PC-3 (cell line): ENCODE results near the gene CBFA2T3.

ENCODE experiments used
- CTCF ChIP-seq: fragments of 300-600 bp; sonication (generic); conservative IDR thresholded peaks from 2 replicates; pipeline ENCODE4 v1.5.1; 2017; ENCODE audit warnings: antibody characterized with exemption, low read depth, mild to moderate bottlenecking, low read length
- EZH2 ChIP-seq: fragments of 300-600 bp; sonication (generic); IDR thresholded peaks from one replicate; pipeline ENCODE4 v1.6.1; 2017; ENCODE audit warnings: antibody characterized with exemption, mild to moderate bottlenecking, low read length; ENCODE audit not compliant: unreplicated experiment

- TF ChIP-seq CTCF (no peak), EZH2 (no peak)
Measured at GRCh38 chr16:88945473-88945872, 31.5 kb downstream of the CBFA2T3 start.
